ENCODE results near the gene NDUFS4.
"Not testable (repeated sequence)": the region's sequence is repeated elsewhere in the genome, so short reads cannot be mapped to it uniquely, and the experiment has no call there.

NDUFS4 gene

GRCh38 chr5:53649352-53649751 lies 88.9 kb downstream of the NDUFS4 start:
- no peaks in the 10 kb centered on the region for H3K79me2 ChIP-seq (ENCODE audit: insufficient read depth, low read length)
- DNase-seq (no peak), ATAC-seq (ENCODE audit: insufficient read depth, low read depth) (no peak)

DNA sequence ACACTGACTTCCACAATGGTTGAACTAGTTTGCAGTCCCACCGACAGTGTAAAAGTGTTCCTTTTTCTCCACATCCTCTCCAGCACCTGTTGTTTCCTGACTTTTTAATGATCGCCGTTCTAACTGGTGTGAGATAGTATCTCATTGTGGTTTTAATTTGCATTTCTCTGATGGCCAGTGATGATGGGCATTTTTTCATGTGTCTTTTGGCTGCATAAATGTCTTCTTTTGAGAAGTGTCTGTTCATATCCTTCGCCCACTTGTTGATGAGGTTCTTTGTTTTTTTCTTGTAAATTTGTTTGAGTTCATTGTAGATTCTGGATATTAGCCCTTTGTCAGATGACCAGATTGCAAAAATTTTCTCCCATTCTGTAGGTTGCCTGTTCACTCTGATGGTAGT lies 100.1 kb downstream of the NDUFS4 start:
- H3K4me3 ChIP-seq (ENCODE audit: low read depth in 1 of 2, low read length in 2 of 2); H3K4me1 ChIP-seq (ENCODE audit: insufficient read depth, low read length); ATAC-seq (ENCODE audit: insufficient read depth, low read depth); H3K36me3 ChIP-seq (ENCODE audit: insufficient read depth, low read length); H2AFZ ChIP-seq (ENCODE audit: low read depth, low read length); DNase-seq; H3K27me3 ChIP-seq (ENCODE audit: insufficient read depth, low read length, poor library complexity); H3K9ac ChIP-seq (ENCODE audit: low read depth, low read length); H3K9me3 ChIP-seq (ENCODE audit: insufficient read depth, low read length, severe bottlenecking); H4K20me1 ChIP-seq (ENCODE audit: insufficient read depth, low read length); H3K27ac ChIP-seq (ENCODE audit: low read length); H3K4me2 ChIP-seq (ENCODE audit: insufficient read depth, low read length); H3K79me2 ChIP-seq (ENCODE audit: insufficient read depth, low read length): not testable (repeated sequence)

More at GRCh38 chr5:53649352-53649751, 88.9 kb downstream of the NDUFS4 start:
- Histone ChIP-seq H3K4me3 (ENCODE audit: low read depth in 1 of 2, low read length in 2 of 2) (no peak overlapping the region), H3K9ac (ENCODE audit: low read depth, low read length) (no peak overlapping the region), H3K9me3 (ENCODE audit: insufficient read depth, low read length, severe bottlenecking) (no peaks in the 10 kb centered on the region), H2AFZ (ENCODE audit: low read depth, low read length) (no peak overlapping the region), H3K4me2 (ENCODE audit: insufficient read depth, low read length) (no peak overlapping the region), H3K36me3 (ENCODE audit: insufficient read depth, low read length) (peaks cover 17% of the 10 kb centered on the region; the same call in 1 of the 2 replicates), H3K27ac (ENCODE audit: low read length) (no peak overlapping the region), H3K27me3 (ENCODE audit: insufficient read depth, low read length, poor library complexity) (no peaks in the 10 kb centered on the region), H4K20me1 (ENCODE audit: insufficient read depth, low read length) (no peaks in the 10 kb centered on the region), H3K4me1 (ENCODE audit: insufficient read depth, low read length) (no peaks in the 10 kb centered on the region)
- TF ChIP-seq, protein P1, sequence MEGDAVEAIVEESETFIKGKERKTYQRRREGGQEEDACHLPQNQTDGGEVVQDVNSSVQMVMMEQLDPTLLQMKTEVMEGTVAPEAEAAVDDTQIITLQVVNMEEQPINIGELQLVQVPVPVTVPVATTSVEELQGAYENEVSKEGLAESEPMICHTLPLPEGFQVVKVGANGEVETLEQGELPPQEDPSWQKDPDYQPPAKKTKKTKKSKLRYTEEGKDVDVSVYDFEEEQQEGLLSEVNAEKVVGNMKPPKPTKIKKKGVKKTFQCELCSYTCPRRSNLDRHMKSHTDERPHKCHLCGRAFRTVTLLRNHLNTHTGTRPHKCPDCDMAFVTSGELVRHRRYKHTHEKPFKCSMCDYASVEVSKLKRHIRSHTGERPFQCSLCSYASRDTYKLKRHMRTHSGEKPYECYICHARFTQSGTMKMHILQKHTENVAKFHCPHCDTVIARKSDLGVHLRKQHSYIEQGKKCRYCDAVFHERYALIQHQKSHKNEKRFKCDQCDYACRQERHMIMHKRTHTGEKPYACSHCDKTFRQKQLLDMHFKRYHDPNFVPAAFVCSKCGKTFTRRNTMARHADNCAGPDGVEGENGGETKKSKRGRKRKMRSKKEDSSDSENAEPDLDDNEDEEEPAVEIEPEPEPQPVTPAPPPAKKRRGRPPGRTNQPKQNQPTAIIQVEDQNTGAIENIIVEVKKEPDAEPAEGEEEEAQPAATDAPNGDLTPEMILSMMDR (IDR thresholded peaks at IDR 0.05; ENCODE audit: borderline replicate concordance, extremely low read depth, low read length, poor library complexity, severe bottlenecking): no peak
- no peak for TF ChIP-seq EZH2 (IDR thresholded peaks at IDR 0.05; ENCODE audit: borderline replicate concordance, low read depth, low read length, severe bottlenecking)

- not testable (repeated sequence) for H2AFZ ChIP-seq (ENCODE audit: low read depth, low read length); H3K27ac ChIP-seq (ENCODE audit: low read length); H3K4me2 ChIP-seq (ENCODE audit: insufficient read depth, low read length); H3K79me2 ChIP-seq (ENCODE audit: insufficient read depth, low read length); H3K4me3 ChIP-seq (ENCODE audit: low read depth in 1 of 2, low read length in 2 of 2); H3K9ac ChIP-seq (ENCODE audit: low read depth, low read length); H3K27me3 ChIP-seq (ENCODE audit: insufficient read depth, low read length, poor library complexity); DNase-seq; H3K4me1 ChIP-seq (ENCODE audit: insufficient read depth, low read length); H3K9me3 ChIP-seq (ENCODE audit: insufficient read depth, low read length, severe bottlenecking); H4K20me1 ChIP-seq (ENCODE audit: insufficient read depth, low read length); ATAC-seq (ENCODE audit: insufficient read depth, low read depth); H3K36me3 ChIP-seq (ENCODE audit: insufficient read depth, low read length)
These were observed 104.9 kb downstream of the NDUFS4 start for GRCh38 chr5:53665313-53665712.

DNA sequence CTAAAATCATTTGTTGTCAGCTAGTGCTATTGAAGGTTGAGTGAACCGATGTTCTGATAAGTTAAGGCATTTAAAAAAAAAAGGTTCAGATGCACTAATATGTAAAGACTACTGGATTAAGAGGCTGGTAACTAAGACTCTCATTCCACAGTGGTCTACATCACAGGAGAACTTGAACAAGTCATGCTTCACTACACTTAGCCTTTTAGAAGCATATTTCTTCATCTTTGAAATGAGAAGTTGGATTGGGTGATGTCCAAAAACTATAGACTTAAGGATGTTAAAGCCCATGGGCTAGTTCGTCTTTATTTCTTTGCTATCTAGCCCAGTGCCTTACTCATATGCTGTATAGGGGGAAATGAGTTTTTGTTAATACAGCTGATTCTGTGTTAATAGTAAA lies 107.2 kb downstream of the NDUFS4 start:
- no peaks in the 10 kb centered on the region for H3K27me3 ChIP-seq (ENCODE audit: insufficient read depth, low read length, poor library complexity)
- no peak for DNase-seq
- TF ChIP-seq, protein P1 (IDR thresholded peaks at IDR 0.05; ENCODE audit: borderline replicate concordance, extremely low read depth, low read length, poor library complexity, severe bottlenecking): no peak
- TF ChIP-seq EZH2 (IDR thresholded peaks at IDR 0.05; ENCODE audit: borderline replicate concordance, low read depth, low read length, severe bottlenecking): no peak

More for the DNA sequence above, 107.2 kb downstream of the NDUFS4 start:
- Histone ChIP-seq H2AFZ (ENCODE audit: low read depth, low read length) (no peak overlapping the region), H4K20me1 (ENCODE audit: insufficient read depth, low read length) (no peaks in the 10 kb centered on the region), H3K4me2 (ENCODE audit: insufficient read depth, low read length) (no peak overlapping the region), H3K79me2 (ENCODE audit: insufficient read depth, low read length) (no peaks in the 10 kb centered on the region), H3K9ac (ENCODE audit: low read depth, low read length) (no peak overlapping the region), H3K36me3 (ENCODE audit: insufficient read depth, low read length) (peaks cover 6% of the 10 kb centered on the region), H3K4me1 (ENCODE audit: insufficient read depth, low read length) (no peaks in the 10 kb centered on the region), H3K27ac (ENCODE audit: low read length) (no peak overlapping the region), H3K4me3 (ENCODE audit: low read depth in 1 of 2, low read length in 2 of 2) (no peak overlapping the region), H3K9me3 (ENCODE audit: insufficient read depth, low read length, severe bottlenecking) (peaks cover 4% of the 10 kb centered on the region)
- no peak for ATAC-seq (ENCODE audit: insufficient read depth, low read depth)

All from DND-41 (cell line).